CD4-positive, alpha-beta T cell (primary cell): ENCODE measurements around the gene ARHGAP26. TPM values are rescaled to one million over a fixed set of nuclear protein-coding genes. Genes with fewer than 3 reads are reported as not detected.

Source experiments
- ATAC-seq: fragments of 200-7000 bp; cut with Tn5 transposase; one replicate; pipeline ENCODE4 v1.10.0; 2022; ENCODE audit warnings: mild to moderate bottlenecking; ENCODE audit not compliant: poor library complexity
- CTCF ChIA-PET: fragments of 350-600 bp; sonication (Branson Sonifier 250); formaldehyde crosslinking; loops from one replicate; lab custom pipeline; 2021; ENCODE audit warnings: antibody characterized with exemption, inconsistent platforms; lab: Charles Lee
- POLR2A ChIA-PET: fragments of 350-600 bp; sonication (Branson Sonifier 250); formaldehyde crosslinking; loops from one replicate; lab custom pipeline; 2021; ENCODE audit warnings: antibody characterized with exemption, inconsistent platforms; lab: Charles Lee
- DNase-seq, 14 experiments: peaks; one replicate each; pipeline ENCODE4 v3.0.0-alpha.2; 2013 to 2020; ENCODE audit warnings: mixed read lengths in 2 of 14
- H3K27ac ChIP-seq, 2 donors: one replicate each; pipeline versions ENCODE4 v1.5.1 to v1.7.0; 2013; ENCODE audit warnings: low read length in 2 of 2, low read depth in 1 of 2, mild to moderate bottlenecking in 1 of 2
- H3K27me3 ChIP-seq, 2 experiments: 1 replicate in 1 of 2; 2 replicates in 1 of 2; pipeline versions ENCODE4 v1.6.1 to v1.7.0; 2013; ENCODE audit warnings: low read length in 2 of 2, control low read depth in 1 of 2, mild to moderate bottlenecking in 1 of 2, moderate library complexity in 1 of 2; ENCODE audit not compliant: insufficient read depth in 2 of 2, control insufficient read depth in 1 of 2
- H3K36me3 ChIP-seq: one replicate; pipeline ENCODE4 v1.6.1; 2013; ENCODE audit warnings: low read length, control low read depth; ENCODE audit not compliant: insufficient read depth
- H3K4me1 ChIP-seq: one replicate; pipeline ENCODE4 v1.6.1; 2013; ENCODE audit warnings: low read length, control low read depth; ENCODE audit not compliant: insufficient read depth
- H3K4me3 ChIP-seq: one replicate; pipeline ENCODE4 v1.5.1; 2013; ENCODE audit warnings: mild to moderate bottlenecking, low read length, moderate library complexity
- H3K9me3 ChIP-seq, 2 experiments: 1 replicate in 1 of 2; 2 replicates in 1 of 2; pipeline versions ENCODE4 v1.6.1 to v1.7.0; 2013; ENCODE audit warnings: low read length in 2 of 2, mild to moderate bottlenecking in 2 of 2, control low read depth in 1 of 2, moderate library complexity in 1 of 2; ENCODE audit not compliant: control insufficient read depth in 1 of 2, insufficient read depth in 1 of 2
- H3K27ac Mint-ChIP-seq: one replicate; pipeline ENCODE4 v1.8.0; 2020; ENCODE audit warnings: mixed read lengths
- H3K27me3 Mint-ChIP-seq: one replicate; pipeline ENCODE4 v1.8.0; 2021; ENCODE audit warnings: mixed read lengths
- H3K36me3 Mint-ChIP-seq: one replicate; pipeline ENCODE4 v1.8.0; 2021; ENCODE audit warnings: low read depth, mixed read lengths
- H3K4me1 Mint-ChIP-seq: one replicate; pipeline ENCODE4 v1.8.0; 2021; ENCODE audit warnings: low read depth, mixed read lengths
- H3K4me3 Mint-ChIP-seq: one replicate; pipeline ENCODE4 v1.8.0; 2020; ENCODE audit warnings: mild to moderate bottlenecking, mixed read lengths
- H3K9me3 Mint-ChIP-seq: one replicate; pipeline ENCODE4 v1.8.0; 2020; ENCODE audit warnings: mixed read lengths
- CTCF ChIP-seq: fragments of 200-600 bp; IDR thresholded peaks from one replicate; pipeline ENCODE4 v1.8.0; 2022; ENCODE audit warnings: antibody characterized with exemption, mild to moderate bottlenecking
- intact Hi-C, 2 experiments: fragments of 100-400 bp; cut with DNase I in 1 of 2; cut with micrococcal nuclease in 1 of 2; formaldehyde crosslinking; loops; one replicate each; pipeline versions ENCODE4 v1.15.1 to v1.9.0; 2023 to 2025; cut with DNase I, micrococcal nuclease
- total RNA-seq, 174 experiments: library from RNA in 2 of 174; stranded (reverse) in 2 of 174; gene quantifications; one replicate each; pipeline ENCODE4 v1.2.3 and lab custom pipeline; 2021 to 2026

The ARHGAP26 gene
- total RNA-seq, 2 experiments from 2014 or later: 24.9 to 27.3 TPM

DNA sequence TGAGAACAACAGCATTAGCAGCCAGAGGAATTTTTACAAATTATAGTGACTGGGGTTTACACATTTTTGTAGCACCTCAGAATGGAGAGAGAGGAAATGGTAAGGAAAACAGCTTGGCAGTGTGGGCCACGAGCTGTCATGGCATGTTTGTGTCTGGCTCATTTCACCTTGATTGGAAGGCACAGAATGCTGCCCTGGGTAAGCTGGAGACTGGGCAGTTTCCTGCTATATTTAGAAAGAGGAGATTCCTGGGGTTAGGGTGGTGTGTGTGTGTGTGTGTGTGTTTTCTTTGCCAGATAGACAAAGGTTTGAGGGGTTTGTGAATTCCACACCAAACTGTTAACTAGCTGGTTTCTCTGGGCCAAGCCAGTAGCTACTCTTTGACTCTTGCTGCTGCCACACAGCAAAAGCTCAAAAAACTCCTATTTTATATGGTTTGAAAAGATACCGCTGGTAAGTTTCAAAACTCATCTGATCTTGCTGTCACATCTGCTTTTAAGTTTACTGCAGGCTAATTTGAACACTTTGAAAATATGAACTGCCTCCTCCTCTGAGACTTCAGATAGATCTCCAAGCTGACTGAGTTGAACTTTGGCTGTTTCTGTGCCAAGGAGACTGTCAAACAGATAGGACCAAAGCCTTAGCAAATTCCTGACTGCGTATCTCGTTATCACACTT, 9.1 kb downstream of the ARHGAP26 start:
- Mint-ChIP-seq H3K36me3 (no peaks in the 10 kb centered on the region), H3K4me1 (peaks cover 79% of the 10 kb centered on the region), H3K27me3 (no peaks in the 10 kb centered on the region), H3K27ac (no peak overlapping the region), H3K9me3 (no peaks in the 10 kb centered on the region), H3K4me3 (no peak overlapping the region)
- Histone ChIP-seq H3K36me3 (no peaks in the 10 kb centered on the region), H3K4me1 (peaks cover 28% of the 10 kb centered on the region), H3K9me3 (no peaks in the 10 kb centered on the region), H3K27ac (no peak overlapping the region), H3K4me3 (no peak overlapping the region), H3K27me3 (no peaks in the 10 kb centered on the region)
- TF ChIP-seq CTCF: no peak
- intact Hi-C loops: no loop called here
- no peak for DNase-seq
- no peak for ATAC-seq
- CTCF ChIA-PET: interaction anchor here (0.8 to 1.3 kb wide), 4 partner anchors 18 to 87 kb away, joined by 3 to 5 read pairs (median 3); no protein-coding TSS in a partner anchor
- POLR2A ChIA-PET: interaction anchor here (0.8 to 2.2 kb wide), 3 partner anchors 9 to 21 kb away, joined by 3 to 11 read pairs (median 4); partner anchors contain the start of gene ARHGAP26

- Mint-ChIP-seq H3K4me1 (peaks cover 80% of the 10 kb centered on the region), H3K9me3 (no peaks in the 10 kb centered on the region), H3K36me3 (no peaks in the 10 kb centered on the region), H3K4me3 (no peak overlapping the region), H3K27ac (no peak overlapping the region), H3K27me3 (no peaks in the 10 kb centered on the region)
- ChIA-PET POLR2A (interaction anchor here (1.1 kb wide), 1 partner anchor 10 kb away, joined by 3 read pairs; no protein-coding TSS in a partner anchor), CTCF (no interaction called here)
- TF ChIP-seq CTCF: no peak
- Histone ChIP-seq H3K9me3 (no peaks in the 10 kb centered on the region), H3K27me3 (no peaks in the 10 kb centered on the region), H3K4me3 (no peak overlapping the region), H3K4me1 (peaks cover 34% of the 10 kb centered on the region), H3K36me3 (no peaks in the 10 kb centered on the region), H3K27ac (no peak overlapping the region)
- intact Hi-C loops: no loop called here
- no peak for ATAC-seq
- no peak for DNase-seq
These were observed 10.7 kb downstream of the ARHGAP26 start for GRCh38 chr5:142780871-142781270.

DNA sequence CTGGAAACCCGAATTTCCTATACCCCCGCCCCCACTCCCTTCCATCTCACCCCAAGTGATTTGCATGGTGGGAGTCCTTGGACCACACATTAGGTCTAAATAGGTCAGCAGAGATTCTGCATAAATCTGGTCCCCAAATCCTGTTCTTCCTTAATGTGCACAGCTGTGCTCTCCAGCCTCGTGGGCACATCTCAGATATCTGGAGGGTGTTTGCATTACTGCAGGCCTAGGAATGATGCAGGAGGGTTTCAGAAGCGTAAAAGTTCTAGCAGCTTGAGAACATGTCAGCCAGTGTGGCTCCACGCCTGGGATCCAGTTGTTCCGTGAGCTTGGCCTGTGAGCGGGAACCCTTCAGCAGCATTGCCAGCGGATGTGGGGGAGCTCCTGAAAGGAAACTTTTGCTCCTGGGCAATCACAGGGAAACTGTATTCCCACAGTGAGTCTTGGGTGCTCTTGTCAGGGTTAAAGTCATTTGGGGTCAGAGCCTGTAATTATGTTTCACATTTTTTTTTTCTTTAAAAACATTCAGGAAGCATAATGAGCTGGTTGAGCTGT, 12.9 kb downstream of the ARHGAP26 start:
- no peaks in the 10 kb centered on the region for H3K9me3 ChIP-seq
- Mint-ChIP-seq H3K4me3 (no peak overlapping the region), H3K27ac (no peak overlapping the region), H3K36me3 (no peaks in the 10 kb centered on the region), H3K4me1 (peaks cover 78% of the 10 kb centered on the region), H3K9me3 (no peaks in the 10 kb centered on the region), H3K27me3 (no peaks in the 10 kb centered on the region)
- DNase-seq (no peak), ATAC-seq (no peak)
- CTCF ChIA-PET: interaction anchor here (0.8 to 1.3 kb wide), 3 partner anchors 20 to 128 kb away, joined by 4 read pairs; no protein-coding TSS in a partner anchor
- intact Hi-C loops: no loop called here
- POLR2A ChIA-PET: interaction anchor here (0.8 to 3.4 kb wide), 3 partner anchors 13 to 17 kb away, joined by 4 to 9 read pairs (median 9); partner anchors contain the start of gene ARHGAP26
- no peaks in the 10 kb centered on the region for H3K27me3 ChIP-seq
- no peak overlapping the region for H3K4me3 ChIP-seq
- no peak for TF ChIP-seq CTCF
- H3K36me3 ChIP-seq: no peaks in the 10 kb centered on the region
- peaks cover 44% of the 10 kb centered on the region for H3K4me1 ChIP-seq
- no peak overlapping the region for H3K27ac ChIP-seq
